ENCODE data around the gene MBD6.
A peak's percentile ranks its signal among the peaks of the same experiment; 100 is the strongest.
"Not testable (repeated sequence)": the region's sequence is repeated elsewhere in the genome, so short reads cannot be mapped to it uniquely, and the experiment has no call there.

MBD6 gene

DNA sequence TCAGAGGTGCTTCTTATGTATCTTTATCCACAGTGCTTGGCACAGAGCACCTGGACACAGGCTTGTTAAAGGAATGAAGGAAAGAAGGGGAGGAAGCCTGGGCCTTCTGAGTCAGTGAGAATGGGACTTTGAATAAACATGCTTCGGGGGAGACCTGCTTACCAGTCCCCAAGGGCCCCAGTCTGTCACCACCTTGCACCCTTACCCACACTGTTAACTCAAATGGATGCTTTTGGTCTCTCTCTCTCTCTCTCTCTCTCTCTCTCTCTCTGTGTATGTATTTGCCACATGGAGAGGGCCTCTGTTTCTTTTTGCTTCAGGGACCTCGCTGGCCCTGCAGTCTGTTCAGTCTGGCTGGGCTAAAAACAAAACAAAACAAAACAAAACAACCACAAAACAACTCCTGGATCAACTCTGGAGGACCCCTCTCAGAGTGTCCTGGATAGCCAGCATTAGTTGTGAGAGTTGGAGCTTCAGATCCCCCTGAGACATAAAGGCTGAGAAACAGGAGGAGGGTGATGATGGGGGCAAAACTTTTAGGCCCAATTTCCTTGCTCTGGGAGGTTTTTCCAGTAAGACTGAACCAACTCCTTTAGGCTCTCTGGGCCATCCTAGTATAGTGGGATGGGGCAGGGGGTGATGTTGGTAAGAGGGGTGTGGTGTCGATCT is 29.1 kb downstream of the MBD6 start:
- DNase-seq = no peak

- no peak for DNase-seq
These were observed 29.7 kb downstream of the MBD6 start for GRCh38 chr12:57552306-57552651.

GRCh38 chr12:57552835-57553313 is 30.2 kb downstream of the MBD6 start:
- DNase-seq = peak; percentile 47

- no peak for DNase-seq
These were observed 30.9 kb downstream of the MBD6 start for GRCh38 chr12:57553343-57554202.

DNA sequence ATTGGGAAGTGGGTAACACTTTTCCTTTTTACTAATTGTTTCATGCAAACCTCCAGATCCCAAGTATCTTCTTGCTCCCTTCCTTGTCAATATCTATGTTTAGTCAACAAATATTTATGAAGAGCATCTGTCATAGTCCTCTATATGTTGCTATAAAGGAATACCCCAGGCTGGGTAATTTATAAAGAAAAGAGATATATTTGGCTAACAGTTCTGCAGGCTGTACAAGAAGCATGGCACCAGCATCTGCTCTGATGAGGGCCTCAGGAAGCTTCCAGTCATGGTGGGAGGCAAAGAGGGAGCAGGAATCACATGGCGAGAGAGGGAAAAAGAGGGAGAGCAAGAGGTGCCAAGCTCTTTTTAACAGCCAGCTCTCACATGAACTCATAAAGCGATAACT is 31.8 kb downstream of the MBD6 start:
- no peak for DNase-seq

DNA sequence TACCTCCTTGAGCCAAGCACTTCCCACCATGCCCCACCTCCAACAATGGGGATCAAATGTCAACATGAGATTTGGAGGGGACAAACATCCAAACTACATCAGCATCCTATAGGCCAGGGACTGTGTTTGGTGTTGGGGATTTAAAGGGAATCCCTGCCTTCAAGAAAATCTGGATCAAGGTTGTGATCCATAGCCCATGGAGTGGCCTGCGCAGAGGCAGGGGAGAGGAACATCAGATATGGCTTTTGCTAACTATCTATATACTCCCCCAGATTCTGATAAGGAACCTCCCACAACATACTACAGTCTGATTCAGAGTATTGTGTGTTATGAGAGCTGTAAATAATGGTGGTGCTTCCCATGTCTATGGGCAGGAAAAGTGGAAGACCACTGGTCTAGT is 32.3 kb downstream of the MBD6 start:
- DNase-seq = no peak

- no peak for DNase-seq
These were observed 36.2 kb downstream of the MBD6 start for GRCh38 chr12:57558864-57559263.

- no peak for DNase-seq
These were observed 37.9 kb downstream of the MBD6 start for GRCh38 chr12:57560516-57560915.

- DNase-seq = not testable (repeated sequence)
These were observed 38.5 kb downstream of the MBD6 start for GRCh38 chr12:57561117-57561516.

DNA sequence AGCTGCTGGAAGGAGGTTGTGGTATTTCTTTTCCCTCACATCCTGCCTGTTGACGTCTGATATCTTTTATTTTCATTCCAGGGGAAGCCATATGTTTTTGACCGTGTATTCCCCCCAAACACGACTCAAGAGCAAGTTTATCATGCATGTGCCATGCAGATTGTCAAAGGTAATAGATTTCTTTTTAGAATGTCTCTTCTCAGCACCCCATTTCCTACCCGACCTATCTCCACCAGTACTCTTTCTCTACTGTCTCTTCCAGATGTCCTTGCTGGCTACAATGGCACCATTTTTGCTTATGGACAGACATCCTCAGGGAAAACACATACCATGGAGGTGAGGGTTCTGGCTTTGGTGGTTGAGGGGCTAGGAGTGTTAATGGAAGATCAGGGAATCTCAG is 40.7 kb downstream of the MBD6 start:
- no peak for DNase-seq

DNA sequence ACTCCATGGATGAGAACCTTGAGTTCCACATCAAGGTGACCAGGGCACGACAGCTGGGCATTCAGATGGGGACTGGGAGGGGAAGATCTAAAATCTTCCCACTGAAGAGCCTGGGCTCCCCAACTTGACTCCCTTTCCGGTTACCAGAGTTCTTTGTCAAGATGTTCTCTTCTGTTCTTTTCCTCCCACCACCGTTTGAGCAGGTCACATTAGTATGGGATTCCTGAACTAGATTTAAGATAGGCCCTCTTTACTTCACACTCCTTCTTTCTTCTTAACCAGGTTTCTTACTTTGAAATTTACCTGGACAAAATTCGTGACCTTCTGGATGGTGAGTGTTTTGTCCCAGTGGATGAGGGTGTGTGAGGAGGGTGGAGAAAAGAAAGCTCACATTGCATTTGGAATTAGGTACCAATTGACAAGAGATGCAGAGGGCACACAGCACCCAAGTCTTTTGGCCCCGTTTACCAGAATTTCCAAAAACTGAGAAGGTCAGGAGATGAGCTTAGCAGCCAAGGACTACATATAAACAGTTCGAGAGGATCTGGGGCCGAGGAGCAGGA is 41.6 kb downstream of the MBD6 start:
- DNase-seq = no peak

DNA sequence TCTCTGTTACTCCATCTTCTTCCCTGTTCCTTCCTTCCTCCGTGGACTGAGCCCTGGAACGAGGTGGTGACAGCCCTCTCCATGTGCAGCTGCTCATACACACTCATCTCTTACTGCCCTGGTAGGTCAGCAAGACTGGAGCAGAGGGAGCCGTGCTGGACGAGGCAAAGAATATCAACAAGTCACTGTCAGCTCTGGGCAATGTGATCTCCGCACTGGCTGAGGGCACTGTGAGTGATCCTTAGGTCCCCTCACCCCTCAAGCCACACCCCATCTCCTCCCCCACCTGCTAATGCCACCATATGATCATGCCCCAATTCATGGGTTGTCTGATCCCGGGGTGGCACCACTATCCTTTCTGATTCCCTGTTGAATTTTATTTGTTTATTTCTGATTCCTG is 46.2 kb downstream of the MBD6 start:
- no peak for DNase-seq

DNA sequence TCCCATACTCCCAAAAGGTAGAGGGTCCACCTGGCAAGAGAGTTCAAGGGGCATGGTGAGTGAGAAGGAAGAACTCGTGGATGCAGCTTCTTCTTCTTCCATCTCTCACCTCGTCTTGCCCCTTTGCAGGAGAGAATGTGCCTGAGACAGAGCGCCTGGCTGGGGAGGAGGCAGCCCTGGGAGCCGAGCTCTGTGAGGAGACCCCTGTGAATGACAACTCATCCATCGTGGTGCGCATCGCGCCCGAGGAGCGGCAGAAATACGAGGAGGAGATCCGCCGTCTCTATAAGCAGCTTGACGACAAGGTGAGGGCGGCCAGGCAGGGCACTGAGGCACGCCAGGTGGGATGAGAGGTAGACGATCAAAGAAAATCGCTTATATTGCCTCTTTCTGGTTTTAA is 47.2 kb downstream of the MBD6 start:
- DNase-seq = no peak

DNA sequence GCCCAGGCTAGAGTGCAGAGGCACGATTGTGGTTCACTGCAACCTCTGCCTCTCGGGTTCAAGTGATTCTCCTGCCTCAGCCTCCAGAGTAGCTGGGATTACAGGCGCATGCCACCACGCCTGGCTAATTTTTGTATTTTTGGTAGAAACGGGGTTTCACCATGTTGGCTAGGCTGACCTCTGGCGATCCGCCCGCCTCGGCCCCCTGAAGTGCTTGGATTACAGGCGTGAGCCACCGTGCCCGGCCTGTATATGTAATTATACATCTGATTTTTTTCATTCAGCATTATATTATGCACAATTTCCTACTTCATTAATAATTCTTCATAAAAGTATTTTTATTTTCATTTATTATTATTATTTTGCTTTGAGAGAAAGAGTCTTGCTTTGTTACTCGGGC is 47.8 kb downstream of the MBD6 start:
- not testable (repeated sequence) for DNase-seq

DNA sequence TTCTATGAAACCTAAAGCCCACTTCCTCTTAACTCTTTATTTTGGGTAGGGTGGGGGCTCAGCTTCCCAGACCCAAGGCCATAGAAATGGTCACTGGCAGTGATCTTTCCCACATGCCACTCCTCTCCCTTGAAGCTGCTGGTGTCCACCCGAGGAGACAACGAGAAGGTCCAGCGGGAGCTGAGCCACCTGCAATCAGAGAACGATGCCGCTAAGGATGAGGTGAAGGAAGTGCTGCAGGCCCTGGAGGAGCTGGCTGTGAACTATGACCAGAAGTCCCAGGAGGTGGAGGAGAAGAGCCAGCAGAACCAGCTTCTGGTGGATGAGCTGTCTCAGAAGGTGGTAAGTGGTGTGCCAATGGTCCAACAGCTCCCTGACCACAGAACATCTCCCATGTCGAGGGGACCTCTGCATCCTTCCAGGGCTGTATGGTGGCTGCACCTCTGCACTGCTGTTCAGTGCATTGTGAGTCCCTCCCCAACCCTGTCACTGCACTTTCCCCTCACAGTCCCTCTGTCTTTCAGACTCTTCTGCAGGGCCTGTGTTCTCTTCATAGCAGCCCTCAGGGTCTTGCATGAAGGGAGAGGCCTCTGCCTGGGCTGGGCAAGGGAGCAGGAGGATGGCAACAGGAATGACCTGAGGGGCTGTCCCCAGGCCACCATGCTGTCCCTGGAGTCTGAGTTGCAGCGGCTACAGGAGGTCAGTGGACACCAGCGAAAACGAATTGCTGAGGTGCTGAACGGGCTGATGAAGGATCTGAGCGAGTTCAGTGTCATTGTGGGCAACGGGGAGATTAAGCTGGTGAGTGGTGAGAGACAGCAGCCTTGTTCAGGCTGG is 49.5 kb downstream of the MBD6 start:
- DNase-seq = no peak

- DNase-seq = no peak
These were observed 52.2 kb downstream of the MBD6 start for GRCh38 chr12:57574795-57575194.

GRCh38 chr12:57575771-57576612 is 53.4 kb downstream of the MBD6 start:
- no peak for DNase-seq

- DNase-seq = no peak
These were observed 54.1 kb downstream of the MBD6 start for GRCh38 chr12:57576613-57577160.

DNA sequence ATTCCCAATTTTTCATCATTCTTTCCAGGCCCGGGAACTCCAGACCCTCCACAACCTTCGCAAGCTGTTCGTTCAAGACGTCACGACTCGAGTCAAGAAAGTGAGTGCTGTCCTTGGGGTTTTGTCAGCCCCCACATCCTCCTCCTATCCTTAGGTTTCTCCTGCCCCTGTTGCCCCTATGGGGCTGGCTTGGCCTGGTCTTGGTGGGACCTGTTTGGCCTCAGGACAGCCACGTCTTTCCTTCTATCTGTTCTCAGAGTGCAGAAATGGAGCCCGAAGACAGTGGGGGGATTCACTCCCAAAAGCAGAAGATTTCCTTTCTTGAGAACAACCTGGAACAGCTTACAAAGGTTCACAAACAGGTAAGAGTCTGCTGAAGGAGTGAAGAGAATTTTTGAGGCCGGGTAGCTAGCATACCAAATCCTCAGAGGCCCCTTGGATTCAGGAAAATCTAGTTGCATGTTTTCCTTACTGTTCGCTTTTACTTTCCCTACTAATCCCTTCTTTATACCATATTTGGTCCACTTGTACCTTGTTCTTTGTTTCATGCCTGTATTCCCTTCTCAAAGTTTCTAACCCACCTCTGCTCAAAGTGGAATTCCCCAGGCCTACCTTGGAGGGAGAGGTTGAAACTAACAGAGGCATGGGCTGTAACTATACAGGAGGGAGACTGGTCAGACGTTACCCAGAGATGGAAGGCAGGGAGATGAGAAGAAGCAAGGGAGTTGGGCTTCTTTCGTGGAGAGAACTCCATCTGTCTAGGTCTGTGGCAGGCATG is 55.5 kb downstream of the MBD6 start:
- no peak for DNase-seq

DNA sequence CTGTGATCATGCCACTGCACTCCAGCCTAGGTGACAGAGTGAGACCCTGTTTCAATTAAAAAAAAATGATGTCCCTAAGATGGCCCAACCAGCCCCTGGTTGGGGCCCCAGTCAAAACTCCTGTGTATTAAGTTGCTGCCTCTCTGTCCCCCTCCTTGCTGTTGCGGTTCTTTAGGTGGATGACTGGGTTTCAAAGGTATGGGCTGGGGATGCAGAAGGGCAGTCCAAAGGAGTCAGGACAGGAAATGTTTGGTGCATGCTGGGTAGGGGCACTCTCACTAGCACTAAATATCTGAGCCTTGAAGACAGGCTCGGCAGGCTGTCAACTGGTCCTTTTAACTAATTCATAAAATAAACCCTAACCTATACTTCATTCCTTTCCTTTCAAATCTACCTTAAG is 56.4 kb downstream of the MBD6 start:
- DNase-seq = no peak

Measured in fibroblast of skin of right quadriceps (primary cell).